Ovary (tissue), 9 donors: ENCODE data around the gene EMC10. TPM values are rescaled to one million over a fixed set of nuclear protein-coding genes. Genes with fewer than 3 reads are reported as not detected.

Source experiments
- DNase-seq, 5 donors: peaks; one replicate each; pipeline ENCODE4 v3.0.0-alpha.2; 2019 to 2020
- H3K27ac ChIP-seq, 2 donors: fragments of 200-600 bp; one replicate each; pipeline versions ENCODE4 v1.5.1 to v1.8.0; 2019 to 2022
- H3K27me3 ChIP-seq: fragments of 200-600 bp; one replicate; pipeline ENCODE4 v1.8.0; 2022
- H3K36me3 ChIP-seq: fragments of 200-600 bp; sonication (generic); one replicate; pipeline ENCODE4 v1.5.1; 2019
- H3K4me1 ChIP-seq: one replicate; pipeline ENCODE4 v1.8.1; 2013; ENCODE audit warnings: mild to moderate bottlenecking, moderate library complexity; ENCODE audit not compliant: insufficient read depth
- H3K4me3 ChIP-seq: fragments of 200-600 bp; sonication (generic); one replicate; pipeline ENCODE4 v1.5.1; 2017
- H3K9me3 ChIP-seq, 2 donors: fragments of 200-600 bp in 1 of 2; sonication (generic) in 1 of 2; one replicate each; pipeline versions ENCODE4 v1.5.1 to v1.8.1; 2013 to 2019; ENCODE audit warnings: mild to moderate bottlenecking in 1 of 2, moderate library complexity in 1 of 2
- EP300 ChIP-seq: sonication (generic); formaldehyde crosslinking; IDR thresholded peaks from one replicate; pipeline ENCODE4 v1.6.1; 2017; ENCODE audit warnings: antibody characterized with exemption
- POLR2A ChIP-seq: fragments of 450-650 bp; IDR thresholded peaks from one replicate; pipeline ENCODE4 v1.6.1; 2017; ENCODE audit warnings: antibody characterized with exemption, mild to moderate bottlenecking, moderate library complexity
- WGBS, 3 donors: extraction: QIAGEN DNeasy Blood & Tissue Kit in 1 of 3; methylation state at CpG; one replicate each; pipeline versions ENCODE4 v1.1.5 to v1.1.7; 2013 to 2017; 5-methylcytosine and 5-hydroxymethylcytosine counted together
- intact Hi-C, 4 donors: fragments of 100-400 bp; cut with DNase I; formaldehyde crosslinking; loops; one replicate each; pipeline versions ENCODE4 v1.11.0 to v1.15.1; 2022 to 2023
- polyA plus RNA-seq, 2 donors: library from polyadenylated mRNA; stranded (reverse); fragments of 200-250 nt in 1 of 2; fragments of 350-450 nt in 1 of 2; fragmentation: Illumina TruSeq in 1 of 2; extraction: RNeasy Lipid Tissue Mini Kit (QIAGEN cat#74804) in 1 of 2; gene quantifications; one replicate each; pipeline ENCODE4 v1.2.3, GENCODE V29; 2013 to 2014
- total RNA-seq, 7 donors: library from RNA; depleted of rRNA in 2 of 7; stranded (reverse); fragments of >200 nt in 2 of 7; fragmentation: NEBNext Ultra II Directional in 3 of 7; extraction: Animal tissue kit (Norgen Biotek cat#: 25700) in 3 of 7; gene quantifications; one replicate each; pipeline versions ENCODE4 v1.1.0 to v1.2.4, GENCODE V29; 2016 to 2023
- TF ChIP-seq, protein P1 (sequence below), 3 donors: fragments of 450-650 bp in 2 of 3; fragments of 200-600 bp in 1 of 3; IDR thresholded peaks; one replicate each; pipeline versions ENCODE4 v1.5.1 to v1.8.0; 2016 to 2022; ENCODE audit warnings: antibody characterized with exemption in 3 of 3, mild to moderate bottlenecking in 1 of 3
- donor health status: DM: no; HTN: no; CAD: no; lungs with moderate emphysema.
- donor health status: DM: no; HTN: no; CAD: no.
- donor health status: Bipolar disorder and iron deficiency.
- donor health status: DM: yes; HTN: yes; CAD: no.
- donor health status: DM: no; HTN: no; CAD: no.
- donor health status: DM: yes; HTN: yes; CAD: no.

EMC10 gene
- total and polyA plus RNA-seq, 9 donors, result 27.6 to 132 (median 96.7) TPM

DNA sequence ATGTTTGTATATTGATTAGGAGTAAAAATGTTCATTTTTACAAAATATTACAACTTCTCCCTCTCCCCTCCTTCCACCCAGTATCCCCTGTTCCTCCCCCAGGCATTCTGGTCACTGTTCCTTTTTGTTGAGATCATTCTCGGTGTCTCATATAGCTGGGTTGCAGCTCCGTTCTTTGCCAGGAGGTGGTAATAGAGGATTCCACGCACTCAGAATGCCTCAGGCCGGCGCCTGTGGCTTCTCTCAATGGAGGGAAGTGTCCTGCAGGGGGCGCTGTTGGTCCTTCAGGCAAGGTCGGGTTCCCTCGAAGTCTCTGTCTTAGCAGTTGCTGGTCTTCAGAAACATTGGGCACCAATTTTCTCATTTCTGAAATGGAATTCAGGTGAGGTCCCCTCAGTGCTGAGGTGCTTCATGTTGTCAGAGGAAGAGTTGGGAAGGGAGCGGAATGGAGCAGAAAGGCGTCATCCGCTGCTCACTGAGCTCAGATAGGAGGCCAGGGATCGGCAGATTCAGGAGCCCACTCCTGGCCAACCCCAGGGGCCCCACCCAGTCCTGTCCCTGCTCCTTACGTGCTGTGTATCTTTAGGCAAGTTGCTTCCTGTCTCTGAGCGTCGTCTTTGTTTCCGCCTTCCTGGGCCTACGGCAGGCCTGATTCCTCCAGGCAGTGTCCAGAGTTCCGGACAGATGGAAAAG lies 10.7 kb downstream of the EMC10 start:
- Histone ChIP-seq H3K9me3 (no peaks in the 10 kb centered on the region), H3K4me3 (no peak overlapping the region), H3K27me3 (no peaks in the 10 kb centered on the region), H3K4me1 (peaks cover 1% of the 10 kb centered on the region), H3K36me3 (no peaks in the 10 kb centered on the region), H3K27ac (no peak overlapping the region)
- no peak for DNase-seq
- intact Hi-C loops, result no loop called here
- TF ChIP-seq EP300, result no peak
- TF ChIP-seq, protein P1, sequence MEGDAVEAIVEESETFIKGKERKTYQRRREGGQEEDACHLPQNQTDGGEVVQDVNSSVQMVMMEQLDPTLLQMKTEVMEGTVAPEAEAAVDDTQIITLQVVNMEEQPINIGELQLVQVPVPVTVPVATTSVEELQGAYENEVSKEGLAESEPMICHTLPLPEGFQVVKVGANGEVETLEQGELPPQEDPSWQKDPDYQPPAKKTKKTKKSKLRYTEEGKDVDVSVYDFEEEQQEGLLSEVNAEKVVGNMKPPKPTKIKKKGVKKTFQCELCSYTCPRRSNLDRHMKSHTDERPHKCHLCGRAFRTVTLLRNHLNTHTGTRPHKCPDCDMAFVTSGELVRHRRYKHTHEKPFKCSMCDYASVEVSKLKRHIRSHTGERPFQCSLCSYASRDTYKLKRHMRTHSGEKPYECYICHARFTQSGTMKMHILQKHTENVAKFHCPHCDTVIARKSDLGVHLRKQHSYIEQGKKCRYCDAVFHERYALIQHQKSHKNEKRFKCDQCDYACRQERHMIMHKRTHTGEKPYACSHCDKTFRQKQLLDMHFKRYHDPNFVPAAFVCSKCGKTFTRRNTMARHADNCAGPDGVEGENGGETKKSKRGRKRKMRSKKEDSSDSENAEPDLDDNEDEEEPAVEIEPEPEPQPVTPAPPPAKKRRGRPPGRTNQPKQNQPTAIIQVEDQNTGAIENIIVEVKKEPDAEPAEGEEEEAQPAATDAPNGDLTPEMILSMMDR (IDR thresholded peaks at IDR 0.05), result peak in 1 of 3 donors; percentile 11
- WGBS, 3 donors, result 69 to 72% (median 71%) methylated on average over 18 of the region's 18 CpGs

DNA sequence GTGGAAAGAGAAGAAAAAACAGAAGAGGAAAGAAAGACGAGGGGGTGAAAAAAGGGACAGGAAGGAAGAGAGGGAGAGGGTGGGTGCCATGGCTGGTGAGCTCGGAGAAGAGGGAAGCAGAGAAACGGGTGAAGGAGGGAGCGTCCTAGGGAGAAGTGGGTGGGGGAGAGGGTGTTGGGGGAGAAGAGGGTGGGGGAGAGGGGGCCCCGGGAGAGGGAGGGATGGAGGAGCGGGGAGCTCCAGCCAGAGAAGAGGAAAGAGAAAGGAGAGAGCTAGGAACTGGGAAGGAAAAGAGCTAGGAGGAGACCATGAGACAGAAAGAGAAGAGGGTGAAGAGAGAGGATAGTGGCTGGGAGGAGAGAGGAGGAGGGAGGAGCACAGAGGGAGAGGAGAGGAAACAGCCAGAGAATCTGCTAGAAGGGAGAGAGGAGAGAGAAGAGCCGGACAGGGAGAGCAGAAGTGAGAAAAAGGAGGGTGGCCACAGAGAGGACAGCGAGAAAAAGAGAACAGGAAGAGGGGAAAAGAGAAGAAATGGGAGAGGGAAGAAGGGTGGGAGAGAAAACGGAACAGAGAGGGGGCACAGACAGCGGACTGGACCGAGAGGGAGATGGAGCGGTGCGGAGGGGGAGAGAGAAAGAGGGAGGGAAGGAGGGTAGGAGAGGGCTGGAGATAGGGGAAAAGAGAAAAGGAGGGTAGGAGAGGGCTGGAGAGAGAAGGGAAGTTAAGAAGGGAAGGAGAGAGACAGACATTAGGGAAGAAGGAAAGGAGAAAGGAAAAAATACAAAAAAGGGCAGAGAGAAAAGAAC lies 12.3 kb downstream of the EMC10 start:
- TF ChIP-seq, protein P1 (IDR thresholded peaks at IDR 0.05), result no peak
- no peak for TF ChIP-seq EP300
- TF ChIP-seq POLR2A, result no peak

DNA sequence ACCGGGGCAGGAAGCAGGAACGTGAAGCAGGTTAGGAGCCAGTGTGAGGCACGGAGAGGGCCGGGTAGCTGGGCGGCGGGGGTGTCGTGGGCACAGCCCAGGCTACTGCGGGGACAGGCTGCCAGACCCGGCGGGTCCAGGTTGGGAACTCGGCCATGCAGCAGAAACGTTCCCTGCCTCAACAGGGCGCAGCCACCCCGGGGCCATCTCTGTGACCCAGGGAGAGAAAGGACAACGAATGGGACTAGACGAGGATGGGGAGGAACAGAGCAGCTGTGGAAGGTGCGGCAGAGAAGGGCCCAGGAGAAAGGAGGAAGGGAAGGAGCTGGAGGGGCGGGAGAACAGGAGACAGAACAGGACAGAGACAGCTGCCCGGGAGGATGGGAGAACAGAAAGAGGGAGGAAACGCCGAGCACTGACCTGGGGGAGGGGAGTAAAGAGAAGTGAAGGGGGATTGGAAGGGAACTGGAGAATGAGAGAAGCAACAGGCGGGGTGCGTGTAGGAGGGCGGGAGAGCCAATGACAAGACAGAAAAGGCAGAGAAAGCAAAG lies 13.2 kb downstream of the EMC10 start:
- intact Hi-C loops, result no loop called here
- no peaks in the 10 kb centered on the region for H3K9me3 ChIP-seq
- peaks cover 1% of the 10 kb centered on the region for H3K4me1 ChIP-seq
- TF ChIP-seq POLR2A, result no peak
- TF ChIP-seq, protein P1 (IDR thresholded peaks at IDR 0.05), result no peak
- no peak for TF ChIP-seq EP300
- WGBS, 3 donors, result 30 to 32% (median 31%) methylated on average over 24 of the region's 24 CpGs
- no peak overlapping the region for H3K27ac ChIP-seq
- no peaks in the 10 kb centered on the region for H3K27me3 ChIP-seq
- no peak overlapping the region for H3K4me3 ChIP-seq
- no peaks in the 10 kb centered on the region for H3K36me3 ChIP-seq
- DNase-seq, result no peak

More for the DNA sequence above, 12.3 kb downstream of the EMC10 start:
- 8 to 12% (median 11%) methylated on average over 13 of the region's 13 CpGs for WGBS, 3 donors
- Histone ChIP-seq H3K9me3 (no peaks in the 10 kb centered on the region), H3K36me3 (no peaks in the 10 kb centered on the region), H3K4me3 (no peak overlapping the region), H3K4me1 (peaks cover 1% of the 10 kb centered on the region), H3K27ac (no peak overlapping the region), H3K27me3 (no peaks in the 10 kb centered on the region)
- no peak for DNase-seq
- intact Hi-C loops, result no loop called here

DNA sequence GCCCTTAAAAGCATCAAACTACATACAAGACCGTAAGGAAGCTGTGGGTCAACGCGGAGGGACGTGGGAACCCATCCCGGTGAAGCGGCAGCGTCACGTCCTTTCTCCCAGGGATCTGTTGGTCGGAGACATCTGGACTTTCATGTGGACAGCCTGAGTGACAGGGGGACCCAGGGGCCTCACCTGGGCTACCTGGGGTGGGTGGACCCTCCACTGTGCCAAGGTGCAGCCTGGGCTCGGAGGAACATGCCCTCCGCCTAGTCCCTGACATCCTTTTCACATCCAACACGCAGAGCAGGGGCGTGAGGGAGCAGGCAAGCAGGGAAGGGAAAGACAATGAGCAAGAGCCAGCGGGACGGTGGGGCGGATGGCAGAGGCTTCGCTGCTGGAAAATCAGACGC lies 14.1 kb downstream of the EMC10 start:
- intact Hi-C loops, result no loop called here
- TF ChIP-seq POLR2A (no peak), EP300 (no peak)
- TF ChIP-seq, protein P1 (IDR thresholded peaks at IDR 0.05), result no peak
- no peaks in the 10 kb centered on the region for H3K36me3 ChIP-seq
- no peak overlapping the region for H3K27ac ChIP-seq
- no peaks in the 10 kb centered on the region for H3K9me3 ChIP-seq
- H3K4me3 ChIP-seq, result no peak overlapping the region
- 87 to 93% (median 90%) methylated on average over 18 of the region's 18 CpGs for WGBS, 3 donors
- H3K4me1 ChIP-seq, result peaks cover 1% of the 10 kb centered on the region
- no peak for DNase-seq
- H3K27me3 ChIP-seq, result no peaks in the 10 kb centered on the region
